ENCODE measurements around the gene EML6. TPM values are rescaled to one million over a fixed set of nuclear protein-coding genes. Genes with fewer than 3 reads are reported as not detected.

Gene EML6
- polyA plus RNA-seq, 4 donors: 0.54 to 6.3 (median 1.1) TPM

DNA sequence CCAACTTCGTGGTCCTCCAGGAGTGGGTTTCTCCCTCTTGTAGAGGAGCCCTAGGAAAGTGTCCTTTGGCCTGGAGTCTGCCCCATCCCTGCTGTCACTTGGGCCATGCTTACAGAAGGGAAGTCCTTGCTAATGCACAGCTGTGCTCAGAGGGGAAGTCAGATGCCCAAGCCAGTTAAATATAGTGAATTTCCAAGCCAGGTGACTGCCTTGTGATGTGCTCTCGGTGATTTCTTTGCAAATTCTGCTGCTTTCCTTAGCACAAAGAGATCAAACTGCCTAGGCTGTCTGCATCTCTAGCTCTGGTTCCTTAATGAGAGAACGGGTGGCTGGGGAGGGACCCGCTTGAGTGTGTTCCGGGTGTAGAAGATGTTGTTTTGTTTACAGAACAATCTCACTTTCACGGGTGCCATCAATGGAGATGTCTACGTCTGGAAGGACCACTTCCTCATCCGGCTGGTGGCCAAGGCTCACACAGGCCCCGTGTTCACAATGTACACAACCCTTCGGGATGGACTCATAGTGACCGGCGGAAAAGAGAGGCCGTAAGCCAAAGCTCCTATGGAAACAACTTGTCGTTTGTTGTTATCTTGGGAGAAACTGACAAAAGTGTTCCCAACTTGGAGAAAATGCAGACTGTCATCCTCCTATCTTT is 235.4 kb downstream of the EML6 start:
- no peaks in the 10 kb centered on the region for H3K27me3 ChIP-seq (ENCODE audit: control insufficient read depth in 3 of 3, insufficient read depth in 3 of 3, low read length in 3 of 3)
- 84 to 91% (median 89%) methylated on average over 14 of the region's 14 CpGs for WGBS, 3 donors
- H3K4me3 ChIP-seq (ENCODE audit: low read depth in 1 of 3, low read length in 3 of 3): no peak overlapping the region

DNA sequence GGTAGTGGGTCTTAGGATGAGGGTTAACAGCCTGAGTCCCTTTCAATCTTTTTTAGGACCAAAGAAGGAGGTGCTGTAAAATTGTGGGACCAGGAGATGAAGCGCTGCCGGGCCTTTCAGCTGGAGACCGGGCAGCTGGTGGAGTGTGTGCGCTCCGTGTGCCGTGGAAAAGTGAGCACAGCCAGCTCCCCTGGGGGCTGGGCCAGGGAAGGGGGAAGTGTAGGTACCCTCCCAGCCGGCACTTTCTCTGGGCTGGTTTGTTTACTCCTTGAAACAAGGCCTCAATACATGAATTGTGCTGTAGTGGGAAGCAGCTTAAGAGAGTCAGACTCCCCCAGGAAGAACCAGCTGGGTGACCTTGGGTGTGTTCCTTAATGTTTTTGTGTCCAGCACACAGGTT is 236.7 kb downstream of the EML6 start:
- Histone ChIP-seq H3K27ac (ENCODE audit: low read depth in 1 of 3, low read length in 2 of 3) (no peak overlapping the region), H3K9me3 (ENCODE audit: control insufficient read depth in 2 of 2, insufficient read depth in 1 of 2, low read depth in 1 of 2, low read length in 1 of 2) (no peaks in the 10 kb centered on the region), H3K27me3 (ENCODE audit: control insufficient read depth in 3 of 3, insufficient read depth in 3 of 3, low read length in 3 of 3) (no peaks in the 10 kb centered on the region), H3K4me3 (ENCODE audit: low read depth in 1 of 3, low read length in 3 of 3) (no peak overlapping the region), H3K4me1 (ENCODE audit: control insufficient read depth in 3 of 3, insufficient read depth in 2 of 3, low read depth in 1 of 3, low read length in 2 of 3) (peaks cover 0 to 19% (median 3%) of the 10 kb centered on the region in 3 donors), H3K36me3 (ENCODE audit: control insufficient read depth in 3 of 3, insufficient read depth in 2 of 3, low read depth in 1 of 3, low read length in 3 of 3) (peaks cover 0 to 3% (median 0%) of the 10 kb centered on the region in 3 donors)
- FAIRE-seq (no peak), DNase-seq (no peak)
- 84 to 86% (median 86%) methylated on average over 7 of the region's 7 CpGs for WGBS, 3 donors

More for the DNA sequence above, 235.4 kb downstream of the EML6 start:
- DNase-seq: no peak
- Histone ChIP-seq H3K4me1 (ENCODE audit: control insufficient read depth in 3 of 3, insufficient read depth in 2 of 3, low read depth in 1 of 3, low read length in 2 of 3) (peaks cover 0 to 16% (median 3%) of the 10 kb centered on the region in 3 donors), H3K9me3 (ENCODE audit: control insufficient read depth in 2 of 2, insufficient read depth in 1 of 2, low read depth in 1 of 2, low read length in 1 of 2) (no peaks in the 10 kb centered on the region), H3K36me3 (ENCODE audit: control insufficient read depth in 3 of 3, insufficient read depth in 2 of 3, low read depth in 1 of 3, low read length in 3 of 3) (peaks cover 0 to 3% (median 0%) of the 10 kb centered on the region in 3 donors), H3K27ac (ENCODE audit: low read depth in 1 of 3, low read length in 2 of 3) (no peak overlapping the region)
- FAIRE-seq: no peak

DNA sequence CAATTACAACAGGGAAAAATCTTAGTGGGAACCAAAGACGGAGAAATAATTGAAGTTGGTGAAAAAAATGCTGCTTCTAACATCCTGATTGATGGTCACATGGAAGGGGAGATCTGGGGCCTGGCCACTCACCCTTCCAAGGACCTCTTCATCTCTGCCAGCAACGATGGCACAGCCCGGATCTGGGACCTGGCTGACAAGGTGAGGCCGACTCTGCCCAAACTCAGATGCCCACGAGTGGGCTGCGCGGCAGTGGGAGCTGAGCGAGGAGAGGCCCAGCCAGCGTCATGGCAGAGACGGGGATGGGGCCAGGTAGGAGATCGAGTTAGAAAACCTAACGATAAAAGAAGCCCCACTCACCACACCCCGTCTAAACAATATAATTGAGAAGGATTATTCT is 239.0 kb downstream of the EML6 start:
- Histone ChIP-seq H3K27ac (ENCODE audit: low read depth in 1 of 3, low read length in 2 of 3) (peak overlapping the region in 2 of 3 donors; percentile 63 to 84), H3K4me1 (ENCODE audit: control insufficient read depth in 3 of 3, insufficient read depth in 2 of 3, low read depth in 1 of 3, low read length in 2 of 3) (peaks cover 0 to 15% (median 3%) of the 10 kb centered on the region in 3 donors), H3K4me3 (ENCODE audit: low read depth in 1 of 3, low read length in 3 of 3) (no peak overlapping the region), H3K27me3 (ENCODE audit: control insufficient read depth in 3 of 3, insufficient read depth in 3 of 3, low read length in 3 of 3) (no peaks in the 10 kb centered on the region), H3K36me3 (ENCODE audit: control insufficient read depth in 3 of 3, insufficient read depth in 2 of 3, low read depth in 1 of 3, low read length in 3 of 3) (peaks cover 0 to 9% (median 0%) of the 10 kb centered on the region in 3 donors), H3K9me3 (ENCODE audit: control insufficient read depth in 2 of 2, insufficient read depth in 1 of 2, low read depth in 1 of 2, low read length in 1 of 2) (peaks cover 0 to 3% of the 10 kb centered on the region in 2 donors)
- FAIRE-seq (no peak), DNase-seq (no peak)
- WGBS, 3 donors: 71 to 86% (median 79%) methylated on average over 13 of the region's 13 CpGs

DNA sequence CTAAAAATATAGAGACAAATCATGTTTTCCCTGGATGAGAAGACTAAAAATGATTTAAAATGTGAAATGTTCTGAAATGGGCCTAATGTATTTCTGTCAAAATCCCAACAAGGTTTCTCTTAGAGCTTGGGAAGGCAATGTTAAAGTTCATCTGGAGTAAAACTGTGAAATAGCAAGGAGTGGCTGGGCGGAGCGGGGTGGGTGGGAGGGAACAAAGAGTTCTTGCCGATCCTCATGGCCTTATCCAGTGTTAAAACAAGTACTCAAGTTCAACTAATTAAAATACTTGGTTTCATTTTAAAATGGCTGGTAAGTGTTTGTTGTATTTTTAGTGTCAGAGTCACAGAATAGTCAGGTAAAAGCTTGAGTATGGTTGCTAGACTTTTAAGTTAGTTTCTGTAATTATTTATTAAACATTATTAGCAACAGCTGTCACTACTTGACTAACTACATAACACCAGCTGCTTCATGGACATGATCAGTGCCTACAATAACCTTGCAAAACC is 239.5 kb downstream of the EML6 start:
- Histone ChIP-seq H3K36me3 (ENCODE audit: control insufficient read depth in 3 of 3, insufficient read depth in 2 of 3, low read depth in 1 of 3, low read length in 3 of 3) (peaks cover 0 to 13% (median 0%) of the 10 kb centered on the region in 3 donors), H3K9me3 (ENCODE audit: control insufficient read depth in 2 of 2, insufficient read depth in 1 of 2, low read depth in 1 of 2, low read length in 1 of 2) (peaks cover 0 to 3% of the 10 kb centered on the region in 2 donors), H3K4me3 (ENCODE audit: low read depth in 1 of 3, low read length in 3 of 3) (no peak overlapping the region), H3K4me1 (ENCODE audit: control insufficient read depth in 3 of 3, insufficient read depth in 2 of 3, low read depth in 1 of 3, low read length in 2 of 3) (peaks cover 0 to 15% (median 3%) of the 10 kb centered on the region in 3 donors), H3K27ac (ENCODE audit: low read depth in 1 of 3, low read length in 2 of 3) (peak overlapping the region; percentile 44 to 84 (median 63)), H3K27me3 (ENCODE audit: control insufficient read depth in 3 of 3, insufficient read depth in 3 of 3, low read length in 3 of 3) (no peaks in the 10 kb centered on the region)
- peak; percentile 64 to 81 for DNase-seq
- 12 to 56% (median 50%) methylated on average over 3 of the region's 3 CpGs for WGBS, 3 donors
- FAIRE-seq: no peak

DNA sequence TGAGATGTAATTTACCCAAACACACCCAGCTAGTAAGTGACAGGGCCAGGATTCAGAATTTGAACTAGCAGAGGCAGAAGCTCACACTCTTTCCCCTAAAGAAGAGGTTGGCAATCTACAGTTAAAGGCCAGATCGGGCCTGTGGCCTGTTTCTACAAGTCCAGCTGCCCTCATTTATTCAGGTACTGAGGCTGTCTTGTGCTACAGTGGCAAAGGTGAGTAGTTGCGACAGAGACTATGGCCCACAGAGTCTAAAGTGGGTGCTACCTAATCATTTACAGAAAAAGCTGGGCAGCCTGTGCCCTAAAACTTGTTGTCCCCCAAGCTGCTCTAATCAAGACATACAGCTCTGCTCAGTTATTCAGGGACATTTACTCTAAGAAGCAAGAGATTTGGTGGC is 240.0 kb downstream of the EML6 start:
- Histone ChIP-seq H3K27ac (ENCODE audit: low read depth in 1 of 3, low read length in 2 of 3) (peak overlapping the region; percentile 44 to 72 (median 47)), H3K4me3 (ENCODE audit: low read depth in 1 of 3, low read length in 3 of 3) (no peak overlapping the region), H3K36me3 (ENCODE audit: control insufficient read depth in 3 of 3, insufficient read depth in 2 of 3, low read depth in 1 of 3, low read length in 3 of 3) (peaks cover 0 to 18% (median 0%) of the 10 kb centered on the region in 3 donors), H3K27me3 (ENCODE audit: control insufficient read depth in 3 of 3, insufficient read depth in 3 of 3, low read length in 3 of 3) (no peaks in the 10 kb centered on the region), H3K4me1 (ENCODE audit: control insufficient read depth in 3 of 3, insufficient read depth in 2 of 3, low read depth in 1 of 3, low read length in 2 of 3) (peaks cover 0 to 15% (median 3%) of the 10 kb centered on the region in 3 donors), H3K9me3 (ENCODE audit: control insufficient read depth in 2 of 2, insufficient read depth in 1 of 2, low read depth in 1 of 2, low read length in 1 of 2) (peaks cover 0 to 3% of the 10 kb centered on the region in 2 donors)
- 73 to 91% (median 88%) methylated on average over 2 of the region's 2 CpGs for WGBS, 3 donors
- DNase-seq (peak; percentile 22 to 65), FAIRE-seq (no peak)

DNA sequence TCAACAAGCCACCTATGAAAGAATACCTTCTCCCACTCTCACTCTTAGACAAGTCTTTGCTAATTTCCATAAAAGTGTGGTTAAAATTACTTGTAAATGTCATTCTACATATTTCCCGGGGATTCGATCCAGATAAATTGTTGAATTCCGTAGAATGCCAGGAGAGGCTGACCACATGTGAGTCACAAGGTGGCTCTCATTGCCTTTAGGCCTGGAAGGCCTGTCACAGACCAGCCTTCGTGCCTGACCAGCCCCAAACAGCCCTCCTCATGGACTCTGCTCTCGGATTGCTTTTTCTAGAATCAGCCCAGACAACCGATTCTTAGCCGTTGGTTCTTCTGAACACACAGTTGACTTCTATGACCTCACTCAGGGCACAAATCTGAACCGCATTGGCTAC is 240.8 kb downstream of the EML6 start:
- DNase-seq (no peak), FAIRE-seq (no peak)
- peaks cover 0 to 24% (median 0%) of the 10 kb centered on the region in 3 donors for H3K36me3 ChIP-seq (ENCODE audit: control insufficient read depth in 3 of 3, insufficient read depth in 2 of 3, low read depth in 1 of 3, low read length in 3 of 3)
- no peak overlapping the region for H3K27ac ChIP-seq (ENCODE audit: low read depth in 1 of 3, low read length in 2 of 3)
- peaks cover 0 to 3% of the 10 kb centered on the region in 2 donors for H3K9me3 ChIP-seq (ENCODE audit: control insufficient read depth in 2 of 2, insufficient read depth in 1 of 2, low read depth in 1 of 2, low read length in 1 of 2)
- no peaks in the 10 kb centered on the region for H3K27me3 ChIP-seq (ENCODE audit: control insufficient read depth in 3 of 3, insufficient read depth in 3 of 3, low read length in 3 of 3)
- peaks cover 0 to 15% (median 3%) of the 10 kb centered on the region in 3 donors for H3K4me1 ChIP-seq (ENCODE audit: control insufficient read depth in 3 of 3, insufficient read depth in 2 of 3, low read depth in 1 of 3, low read length in 2 of 3)
- 96 to 97% (median 97%) methylated on average over 8 of the region's 8 CpGs for WGBS, 3 donors
- H3K4me3 ChIP-seq (ENCODE audit: low read depth in 1 of 3, low read length in 3 of 3): no peak overlapping the region

DNA sequence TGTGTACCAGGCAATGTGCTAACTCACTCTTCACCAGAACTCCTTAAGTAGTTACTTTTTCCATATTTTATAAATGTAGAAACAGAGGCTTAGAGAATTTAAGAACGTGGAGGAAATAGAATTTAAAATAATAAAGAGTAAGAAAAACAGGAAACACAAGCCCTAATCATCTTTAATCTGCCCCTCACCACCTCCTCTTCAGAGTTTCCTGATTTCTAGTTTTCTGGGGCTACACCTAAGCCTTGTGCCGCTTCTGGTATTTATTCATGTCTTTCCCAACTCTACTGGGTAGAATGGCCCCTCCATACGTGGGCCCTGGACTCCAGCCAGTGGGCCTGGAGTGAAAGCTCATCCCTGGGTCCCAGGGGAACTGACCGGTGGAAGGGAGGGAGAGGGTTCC is 241.4 kb downstream of the EML6 start:
- peaks cover 0 to 3% of the 10 kb centered on the region in 2 donors for H3K9me3 ChIP-seq (ENCODE audit: control insufficient read depth in 2 of 2, insufficient read depth in 1 of 2, low read depth in 1 of 2, low read length in 1 of 2)
- 63 to 85% (median 73%) methylated on average over 4 of the region's 4 CpGs for WGBS, 3 donors
- no peak for DNase-seq
- peaks cover 0 to 27% (median 0%) of the 10 kb centered on the region in 3 donors for H3K36me3 ChIP-seq (ENCODE audit: control insufficient read depth in 3 of 3, insufficient read depth in 2 of 3, low read depth in 1 of 3, low read length in 3 of 3)
- no peak overlapping the region for H3K27ac ChIP-seq (ENCODE audit: low read depth in 1 of 3, low read length in 2 of 3)
- FAIRE-seq: no peak
- H3K4me3 ChIP-seq (ENCODE audit: low read depth in 1 of 3, low read length in 3 of 3): no peak overlapping the region
- peaks cover 0 to 15% (median 3%) of the 10 kb centered on the region in 3 donors for H3K4me1 ChIP-seq (ENCODE audit: control insufficient read depth in 3 of 3, insufficient read depth in 2 of 3, low read depth in 1 of 3, low read length in 2 of 3)
- H3K27me3 ChIP-seq (ENCODE audit: control insufficient read depth in 3 of 3, insufficient read depth in 3 of 3, low read length in 3 of 3): no peaks in the 10 kb centered on the region

DNA sequence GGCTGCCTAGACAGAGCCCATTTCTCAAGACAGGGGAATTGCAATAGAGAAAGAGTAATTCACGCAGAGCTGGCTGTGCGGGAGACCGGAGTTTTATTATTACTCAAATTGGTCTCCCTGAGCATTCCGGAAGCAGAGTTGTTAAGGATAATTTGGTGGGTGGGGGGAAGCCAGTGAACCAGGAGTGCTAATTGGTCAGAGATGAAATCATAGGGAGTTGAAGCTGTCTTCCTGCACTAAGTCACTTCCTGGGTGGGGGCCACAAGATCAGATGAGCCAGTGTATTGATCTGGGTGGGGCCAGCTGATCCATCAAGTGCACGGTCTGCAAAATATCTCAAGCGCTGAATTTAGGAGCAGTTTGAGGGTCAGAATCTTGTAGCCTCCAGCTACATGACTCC is 242.0 kb downstream of the EML6 start:
- Histone ChIP-seq H3K4me1 (ENCODE audit: control insufficient read depth in 3 of 3, insufficient read depth in 2 of 3, low read depth in 1 of 3, low read length in 2 of 3) (peaks cover 0 to 15% (median 3%) of the 10 kb centered on the region in 3 donors), H3K27ac (ENCODE audit: low read depth in 1 of 3, low read length in 2 of 3) (no peak overlapping the region)

More for the DNA sequence above, 242.0 kb downstream of the EML6 start:
- Histone ChIP-seq H3K4me3 (ENCODE audit: low read depth in 1 of 3, low read length in 3 of 3) (no peak overlapping the region), H3K36me3 (ENCODE audit: control insufficient read depth in 3 of 3, insufficient read depth in 2 of 3, low read depth in 1 of 3, low read length in 3 of 3) (peaks cover 0 to 30% (median 2%) of the 10 kb centered on the region in 3 donors), H3K9me3 (ENCODE audit: control insufficient read depth in 2 of 2, insufficient read depth in 1 of 2, low read depth in 1 of 2, low read length in 1 of 2) (peaks cover 0 to 3% of the 10 kb centered on the region in 2 donors), H3K27me3 (ENCODE audit: control insufficient read depth in 3 of 3, insufficient read depth in 3 of 3, low read length in 3 of 3) (no peaks in the 10 kb centered on the region)
- no peak for FAIRE-seq
- 90 to 93% (median 93%) methylated on average over 6 of the region's 6 CpGs for whole genome bisulfite sequencing, 3 donors
- DNase-seq: no peak

All from small intestine (tissue), 7 donors.